HT1080 (cell line): ENCODE measurements around the gene ZNF585A. TPM values are rescaled to one million over a fixed set of nuclear protein-coding genes. Genes with fewer than 3 reads are reported as not detected.
"Not testable (repeated sequence)": the region's sequence is repeated elsewhere in the genome, so short reads cannot be mapped to it uniquely, and the experiment has no call there.

ENCODE experiments used
- DNase-seq: peaks from one replicate; pipeline ENCODE4 v3.0.0-alpha.2; 2015; ENCODE audit warnings: low read depth
- polyA plus RNA-seq, 2 experiments: library from polyadenylated mRNA; depleted of rRNA; stranded (reverse); fragments of >200 nt; gene quantifications; 2 replicates each; pipeline ENCODE4 v1.2.3, GENCODE V29; 2015
- total RNA-seq: library from RNA; depleted of rRNA; stranded (reverse); fragments of >200 nt; shearing (Covaris generic); gene quantifications from 2 replicates; pipeline ENCODE4 v1.2.3, GENCODE V29; 2014; rRNA removed

The ZNF585A gene
- total RNA-seq = 5.6 and 9.7 TPM in 2 replicates
- 4.0 and 6.3 TPM in 2 replicates for polyA plus RNA-seq (2015; cell fraction: cytosol; rRNA removed)
- polyA plus RNA-seq (2015; cell fraction: nucleus; rRNA removed) = 2.2 and 3.8 TPM in 2 replicates

- peak; percentile 94 for DNase-seq
Observed at GRCh38 chr19:37172368-37173366, at the start of gene ZNF585A. ZNF585A (minus strand) TSS chr19:37172695; CDS start chr19:37169910, 2,785 bp downstream.

GRCh38 chr19:37221136-37221535 lies 48.6 kb upstream of the ZNF585A start:
- DNase-seq = no peak

- DNase-seq = no peak
Observed at GRCh38 chr19:37220383-37220782, 47.9 kb upstream of the ZNF585A start.

DNA sequence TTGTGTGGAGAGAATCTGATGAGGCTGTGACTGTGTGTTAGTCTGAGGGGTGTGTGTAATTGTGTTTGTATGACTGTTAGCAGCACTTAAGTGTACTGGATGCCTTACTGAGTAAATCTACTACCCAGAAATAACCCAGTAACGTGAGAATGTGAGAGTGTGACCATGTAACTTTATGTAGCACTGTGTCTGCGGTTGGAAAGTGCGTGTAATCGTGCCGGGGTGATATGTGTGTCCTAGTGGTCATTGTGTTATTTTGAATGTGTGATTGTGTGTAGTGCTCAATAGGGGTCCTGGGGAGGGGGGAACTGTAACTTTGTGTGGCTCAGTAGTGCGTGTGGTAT lies 46.1 kb upstream of the ZNF585A start:
- no peak for DNase-seq

GRCh38 chr19:37217775-37218591 lies 45.5 kb upstream of the ZNF585A start, which contains the start of gene ZNF383:
ZNF383 (plus strand) TSS chr19:37218214; CDS start chr19:37230454, 12,240 bp downstream.
- peak; percentile 88 for DNase-seq

DNA sequence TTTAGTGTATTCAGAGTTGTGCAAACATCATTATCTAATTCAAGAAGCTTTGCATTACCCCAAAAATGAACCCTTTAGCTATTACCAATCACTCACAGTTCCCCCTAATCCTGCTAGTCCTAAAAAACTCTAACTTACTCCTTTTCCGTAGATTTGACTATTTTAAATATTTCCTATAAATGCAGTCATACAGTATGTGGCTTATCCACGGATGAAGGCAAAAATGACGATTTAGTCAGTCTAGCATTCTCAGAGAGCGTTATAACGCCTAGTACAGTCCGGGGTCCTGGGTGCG lies 44.9 kb upstream of the ZNF585A start:
- no peak for DNase-seq

- DNase-seq = no peak
Observed at GRCh38 chr19:37197768-37198167, 25.3 kb upstream of the ZNF585A start.

DNA sequence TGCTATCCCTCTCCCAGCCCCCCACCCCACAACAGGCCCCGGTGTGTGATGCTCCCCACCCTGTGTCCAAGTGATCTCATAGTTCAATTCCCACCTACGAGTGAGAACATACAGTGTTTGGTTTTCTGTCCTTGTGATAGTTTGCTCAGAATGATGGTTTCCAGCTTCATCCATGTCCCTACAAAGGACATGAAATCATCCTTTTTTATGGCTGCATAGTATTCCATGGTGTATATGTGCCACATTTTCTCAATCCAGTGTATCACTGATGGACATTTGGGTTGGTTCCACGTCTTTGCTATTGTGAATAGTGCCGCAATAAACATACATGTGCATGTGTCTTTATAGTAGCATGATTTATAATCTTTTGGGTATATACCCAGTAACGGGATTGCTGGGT lies 24.6 kb upstream of the ZNF585A start:
- DNase-seq = not testable (repeated sequence)

DNA sequence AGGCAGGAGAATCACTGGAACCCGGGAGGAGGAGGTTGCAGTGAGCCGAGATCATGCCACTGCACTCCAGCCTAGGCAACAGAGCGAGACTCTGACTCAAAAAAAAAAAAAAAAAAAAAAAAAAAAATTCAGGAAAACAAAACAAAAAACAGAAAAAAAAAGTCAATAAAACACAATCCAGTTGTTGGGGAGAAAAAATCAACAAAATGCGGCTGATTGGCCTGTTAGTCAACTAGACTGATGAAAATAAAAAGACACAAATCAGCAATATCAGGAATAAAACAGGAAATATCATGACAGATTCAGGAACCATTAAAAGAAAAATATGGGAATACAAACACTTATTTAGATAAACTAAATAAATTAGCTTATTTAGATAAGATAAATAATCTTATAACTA lies 22.8 kb upstream of the ZNF585A start:
- not testable (repeated sequence) for DNase-seq

DNA sequence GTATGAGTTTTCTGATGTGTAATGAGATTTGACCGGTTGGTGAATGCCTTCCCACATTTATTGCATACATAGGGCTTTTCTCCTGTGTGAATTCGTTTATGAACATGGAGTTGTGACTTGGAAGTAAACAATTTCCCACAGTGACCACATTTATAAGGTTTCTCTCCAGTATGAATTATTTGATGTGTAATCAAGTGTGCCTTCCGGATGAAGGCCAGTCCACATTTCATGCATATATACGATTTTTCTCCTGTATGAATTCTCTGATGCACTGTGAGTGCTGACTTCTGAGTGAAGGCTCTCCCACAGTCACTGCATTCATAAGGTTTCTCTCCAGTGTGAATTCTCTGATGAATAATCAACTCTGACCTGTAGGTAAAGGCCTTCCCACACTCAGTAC lies 13.6 kb upstream of the ZNF585A start:
- not testable (repeated sequence) for DNase-seq

DNA sequence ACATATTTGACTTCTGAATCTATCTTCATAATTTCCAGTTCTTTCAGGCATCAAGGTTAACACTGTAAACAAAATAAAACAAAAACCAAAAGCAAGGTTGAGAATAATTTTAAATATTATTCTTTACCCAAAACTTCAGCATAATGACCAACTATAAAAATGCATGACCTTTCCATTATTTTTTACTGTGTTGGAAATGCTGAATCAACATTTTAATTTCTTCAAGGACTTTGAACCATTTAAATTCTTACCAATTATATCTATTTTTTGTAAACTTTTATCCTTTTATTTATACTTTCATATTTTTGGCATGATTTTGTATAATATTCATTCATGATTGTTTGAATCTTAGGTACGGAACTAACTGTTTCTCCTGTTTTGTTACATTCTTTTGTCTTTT lies 6.9 kb downstream of the ZNF585A start:
- DNase-seq = no peak

GRCh38 chr19:37160153-37160552 lies 12.3 kb downstream of the ZNF585A start:
- DNase-seq = no peak

GRCh38 chr19:37148214-37148613 lies 24.3 kb downstream of the ZNF585A start:
- no peak for DNase-seq

GRCh38 chr19:37136111-37136510 lies 36.4 kb downstream of the ZNF585A start:
- no peak for DNase-seq

GRCh38 chr19:37128821-37129177 lies 43.7 kb downstream of the ZNF585A start:
- no peak for DNase-seq

GRCh38 chr19:37127999-37128820 lies 44.3 kb downstream of the ZNF585A start:
- no peak for DNase-seq

DNA sequence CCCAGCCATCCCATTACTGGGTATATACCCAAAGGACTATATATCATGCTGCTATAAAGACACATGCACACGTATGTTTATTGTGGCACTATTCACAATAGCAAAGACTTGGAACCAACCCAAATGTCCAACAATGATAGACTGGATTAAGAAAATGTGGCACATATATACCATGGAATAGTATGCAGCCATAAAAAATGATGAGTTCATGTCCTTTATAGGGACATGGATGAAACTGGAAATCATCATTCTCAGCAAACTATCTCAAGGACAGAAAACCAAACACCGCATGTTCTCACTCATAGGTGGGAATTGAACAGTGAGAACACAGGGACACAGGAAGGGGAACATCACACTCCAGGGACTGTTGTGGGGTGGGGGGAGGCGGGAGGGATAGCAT lies 50.4 kb downstream of the ZNF585A start:
- DNase-seq = not testable (repeated sequence)

- no peak for DNase-seq
Observed at GRCh38 chr19:37114001-37114400, 58.5 kb downstream of the ZNF585A start.

- DNase-seq = not testable (repeated sequence)
Observed at GRCh38 chr19:37111753-37112152, 60.7 kb downstream of the ZNF585A start.

DNA sequence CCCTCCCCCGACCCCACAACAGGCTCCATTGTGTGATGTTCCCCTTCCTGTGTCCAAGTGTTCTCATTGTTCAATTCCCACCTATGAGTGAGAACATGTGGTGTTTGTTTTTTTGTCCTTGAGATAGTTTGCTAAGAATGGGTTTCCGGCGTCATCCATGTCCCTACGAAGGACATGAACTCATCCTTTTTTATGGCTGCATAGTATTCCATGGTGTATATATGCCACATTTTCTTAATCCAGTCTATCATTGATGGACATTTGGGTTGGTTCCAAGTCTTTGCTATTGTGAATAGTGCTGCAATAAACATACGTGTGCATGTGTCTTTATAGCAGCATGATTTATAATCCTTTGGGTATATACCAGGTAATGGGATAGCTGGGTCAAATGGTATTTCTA lies 68.4 kb downstream of the ZNF585A start:
- DNase-seq = not testable (repeated sequence)

GRCh38 chr19:37098570-37098969 lies 73.9 kb downstream of the ZNF585A start:
- no peak for DNase-seq
